Transverse colon (tissue), 3 donors: ENCODE results near the gene FKBP5.

Experiments
- CTCF ChIP-seq, 5 experiments: fragments of 200-600 bp in 3 of 5; fragments of 450-650 bp in 2 of 5; sonication (generic) in 3 of 5; IDR thresholded peaks; 1 replicate in 2 of 5; 2 replicates in 3 of 5; pipeline ENCODE4 v1.5.1; 2016 to 2017; ENCODE audit warnings: antibody characterized with exemption in 5 of 5, inconsistent platforms in 3 of 5, mild to moderate bottlenecking in 2 of 5, moderate library complexity in 1 of 5
- POLR2A ChIP-seq: fragments of 450-650 bp; IDR thresholded peaks from one replicate; pipeline ENCODE4 v1.6.1; 2016; ENCODE audit warnings: antibody characterized with exemption, mild to moderate bottlenecking, moderate library complexity

- no peak for TF ChIP-seq POLR2A
- no peak for TF ChIP-seq CTCF (IDR thresholded peaks at IDR 0.05)
Observed at GRCh38 chr6:35611240-35611639, 77.5 kb downstream of the FKBP5 start.
